Measurements from ENCODE around the gene LCN6. TPM values are rescaled to one million over a fixed set of nuclear protein-coding genes. Genes with fewer than 3 reads are reported as not detected.
"Not testable (repeated sequence)": the region's sequence is repeated elsewhere in the genome, so short reads cannot be mapped to it uniquely, and the experiment has no call there.

The LCN6 gene
- total and polyA plus RNA-seq, 2 experiments from 2014 or later, result not detected

- H2AFZ ChIP-seq, result no peak overlapping the region
- no peaks in the 10 kb centered on the region for H4K20me1 ChIP-seq (ENCODE audit: insufficient read depth, poor library complexity, severe bottlenecking)
- H3K4me2 ChIP-seq, result no peak overlapping the region
- no peaks in the 10 kb centered on the region for H3K4me1 ChIP-seq (ENCODE audit: insufficient read depth)
- DNase-seq (ENCODE audit: low spot score), result no peak
- H3K27ac ChIP-seq, result no peak overlapping the region
- no peaks in the 10 kb centered on the region for H3K79me2 ChIP-seq
- H3K27me3 ChIP-seq, result no peaks in the 10 kb centered on the region
- WGBS (ENCODE audit: low lambda C conversion rate, missing lambda C conversion rate), result 89% methylated on average over 20 of the region's 20 CpGs
- no peaks in the 10 kb centered on the region for H3K9me3 ChIP-seq (ENCODE audit: low read depth)
- H3K36me3 ChIP-seq (replicated peaks; ENCODE audit: insufficient read depth, low read depth), result no peaks in the 10 kb centered on the region
- TF ChIP-seq CTCF (IDR thresholded peaks at IDR 0.05; ENCODE audit: poor library complexity) (no peak), EZH2phosphoT487 (IDR thresholded peaks at IDR 0.05; ENCODE audit: low read depth, severe bottlenecking, unreplicated experiment) (no peak), EZH2 (IDR thresholded peaks at IDR 0.05; ENCODE audit: borderline replicate concordance) (no peak)
- H3K4me3 ChIP-seq, result no peak overlapping the region
- H3K9me2 ChIP-seq (replicated peaks; ENCODE audit: insufficient read depth), result no peaks in the 10 kb centered on the region
These were observed 9.4 kb upstream of the LCN6 start for GRCh38 chr9:136757751-136758140.

GRCh38 chr9:136757328-136757727 is 9.0 kb upstream of the LCN6 start:
- 96% methylated on average over 20 of the region's 20 CpGs for WGBS (ENCODE audit: low lambda C conversion rate, missing lambda C conversion rate)
- H3K4me3 ChIP-seq, result no peak overlapping the region

GRCh38 chr9:136756836-136757235 is 8.5 kb upstream of the LCN6 start:
- no peak overlapping the region for H3K4me2 ChIP-seq
- no peaks in the 10 kb centered on the region for H3K9me2 ChIP-seq (replicated peaks; ENCODE audit: insufficient read depth)
- TF ChIP-seq EZH2 (IDR thresholded peaks at IDR 0.05; ENCODE audit: borderline replicate concordance) (no peak), EZH2phosphoT487 (IDR thresholded peaks at IDR 0.05; ENCODE audit: low read depth, severe bottlenecking, unreplicated experiment) (no peak), CTCF (IDR thresholded peaks at IDR 0.05; ENCODE audit: poor library complexity) (no peak)
- no peaks in the 10 kb centered on the region for H4K20me1 ChIP-seq (ENCODE audit: insufficient read depth, poor library complexity, severe bottlenecking)
- H2AFZ ChIP-seq, result no peak overlapping the region
- H3K27me3 ChIP-seq, result no peaks in the 10 kb centered on the region
- no peaks in the 10 kb centered on the region for H3K4me1 ChIP-seq (ENCODE audit: insufficient read depth)
- H3K4me3 ChIP-seq, result no peak overlapping the region
- H3K36me3 ChIP-seq (replicated peaks; ENCODE audit: insufficient read depth, low read depth), result no peaks in the 10 kb centered on the region
- H3K79me2 ChIP-seq, result no peaks in the 10 kb centered on the region
- H3K9me3 ChIP-seq (ENCODE audit: low read depth), result no peaks in the 10 kb centered on the region
- no peak for DNase-seq (ENCODE audit: low spot score)
- WGBS (ENCODE audit: low lambda C conversion rate, missing lambda C conversion rate), result 92% methylated on average over 18 of the region's 18 CpGs
- no peak overlapping the region for H3K27ac ChIP-seq

More at GRCh38 chr9:136757328-136757727, 9.0 kb upstream of the LCN6 start:
- H3K9me2 ChIP-seq (replicated peaks; ENCODE audit: insufficient read depth), result no peaks in the 10 kb centered on the region
- no peaks in the 10 kb centered on the region for H3K79me2 ChIP-seq
- H2AFZ ChIP-seq, result no peak overlapping the region
- H3K9me3 ChIP-seq (ENCODE audit: low read depth), result no peaks in the 10 kb centered on the region
- H3K4me2 ChIP-seq, result no peak overlapping the region
- H3K36me3 ChIP-seq (replicated peaks; ENCODE audit: insufficient read depth, low read depth), result no peaks in the 10 kb centered on the region
- no peak for DNase-seq (ENCODE audit: low spot score)
- no peaks in the 10 kb centered on the region for H4K20me1 ChIP-seq (ENCODE audit: insufficient read depth, poor library complexity, severe bottlenecking)
- H3K27me3 ChIP-seq, result no peaks in the 10 kb centered on the region
- no peak for TF ChIP-seq EZH2 (IDR thresholded peaks at IDR 0.05; ENCODE audit: borderline replicate concordance)
- TF ChIP-seq CTCF (IDR thresholded peaks at IDR 0.05; ENCODE audit: poor library complexity), result no peak
- no peak for TF ChIP-seq EZH2phosphoT487 (IDR thresholded peaks at IDR 0.05; ENCODE audit: low read depth, severe bottlenecking, unreplicated experiment)
- H3K4me1 ChIP-seq (ENCODE audit: insufficient read depth), result no peaks in the 10 kb centered on the region
- no peak overlapping the region for H3K27ac ChIP-seq

- Histone ChIP-seq H3K79me2 (no peaks in the 10 kb centered on the region), H3K9me2 (replicated peaks; ENCODE audit: insufficient read depth) (no peaks in the 10 kb centered on the region), H3K36me3 (replicated peaks; ENCODE audit: insufficient read depth, low read depth) (no peaks in the 10 kb centered on the region), H3K4me3 (no peak overlapping the region), H3K27me3 (no peaks in the 10 kb centered on the region), H2AFZ (no peak overlapping the region), H3K4me2 (no peak overlapping the region), H4K20me1 (ENCODE audit: insufficient read depth, poor library complexity, severe bottlenecking) (no peaks in the 10 kb centered on the region), H3K4me1 (ENCODE audit: insufficient read depth) (no peaks in the 10 kb centered on the region), H3K9me3 (ENCODE audit: low read depth) (no peaks in the 10 kb centered on the region), H3K27ac (no peak overlapping the region)
- no peak for DNase-seq (ENCODE audit: low spot score)
- TF ChIP-seq EZH2phosphoT487 (IDR thresholded peaks at IDR 0.05; ENCODE audit: low read depth, severe bottlenecking, unreplicated experiment) (no peak), EZH2 (IDR thresholded peaks at IDR 0.05; ENCODE audit: borderline replicate concordance) (no peak), CTCF (IDR thresholded peaks at IDR 0.05; ENCODE audit: poor library complexity) (no peak)
- 100% methylated on average over 4 of the region's 4 CpGs for WGBS (ENCODE audit: low lambda C conversion rate, missing lambda C conversion rate)
These were observed 7.8 kb upstream of the LCN6 start for GRCh38 chr9:136756134-136756438.

- not testable (repeated sequence) for H3K9me3 ChIP-seq (ENCODE audit: low read depth); H4K20me1 ChIP-seq (ENCODE audit: insufficient read depth, poor library complexity, severe bottlenecking); H3K27ac ChIP-seq; DNase-seq (ENCODE audit: low spot score); H3K36me3 ChIP-seq (replicated peaks; ENCODE audit: insufficient read depth, low read depth); H3K4me2 ChIP-seq; H3K4me1 ChIP-seq (ENCODE audit: insufficient read depth); H3K27me3 ChIP-seq; H3K79me2 ChIP-seq; H3K9me2 ChIP-seq (replicated peaks; ENCODE audit: insufficient read depth); H2AFZ ChIP-seq; H3K4me3 ChIP-seq
- 97% methylated on average over 22 of the region's 22 CpGs for WGBS (ENCODE audit: low lambda C conversion rate, missing lambda C conversion rate)
These were observed 7.2 kb upstream of the LCN6 start for GRCh38 chr9:136755302-136756133.

Data from hepatocyte (in vitro differentiated cells).